GM19351 (cell line): ENCODE results near the gene MLEC.
"Not testable (repeated sequence)": the region's sequence is repeated elsewhere in the genome, so short reads cannot be mapped to it uniquely, and the experiment has no call there.

Experiments
- ATAC-seq: cut with Tn5 transposase; IDR thresholded peaks from one replicate; pipeline ENCODE4 v1.9.1; 2021; ENCODE audit warnings: mild to moderate bottlenecking, moderate library complexity; ENCODE audit not compliant: unreplicated experiment

Gene MLEC

DNA sequence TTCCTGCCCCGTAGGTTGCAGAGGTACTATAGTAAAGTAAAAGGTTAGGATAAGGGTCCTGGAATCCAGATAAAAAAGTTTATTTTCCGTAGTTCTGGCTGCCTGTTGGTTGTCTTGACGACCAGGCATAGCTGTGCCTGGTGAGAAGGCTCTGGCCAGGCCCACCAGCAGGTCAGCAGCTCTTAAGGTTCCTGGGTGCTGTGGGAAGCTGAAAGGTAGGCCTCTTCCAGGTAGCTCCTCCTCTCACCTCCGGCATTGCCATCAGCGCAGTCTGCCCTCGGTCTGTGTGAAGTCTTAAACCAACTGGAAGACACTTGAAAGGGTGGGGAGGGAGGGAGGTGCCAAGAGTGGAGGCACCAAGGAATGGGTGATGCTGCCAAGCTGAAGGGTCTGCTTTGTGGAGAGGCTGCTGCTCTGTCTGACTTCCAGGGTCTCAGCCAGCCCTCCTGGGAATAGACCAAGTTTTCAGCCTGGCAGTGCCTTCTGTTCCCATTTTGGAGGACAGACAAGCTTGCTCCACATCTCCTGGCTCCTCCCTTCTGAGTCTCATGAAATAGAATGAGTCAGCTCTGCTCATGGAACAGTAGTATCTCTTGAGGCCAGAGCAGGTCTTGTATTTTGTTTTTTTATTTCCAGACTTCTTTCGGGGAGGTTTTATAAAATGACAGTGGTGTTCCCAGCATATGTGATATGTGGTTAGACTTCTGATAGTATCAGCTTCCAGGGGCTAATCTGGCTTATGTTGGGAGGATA, 33.5 kb downstream of the MLEC start:
- ATAC-seq = no peak

DNA sequence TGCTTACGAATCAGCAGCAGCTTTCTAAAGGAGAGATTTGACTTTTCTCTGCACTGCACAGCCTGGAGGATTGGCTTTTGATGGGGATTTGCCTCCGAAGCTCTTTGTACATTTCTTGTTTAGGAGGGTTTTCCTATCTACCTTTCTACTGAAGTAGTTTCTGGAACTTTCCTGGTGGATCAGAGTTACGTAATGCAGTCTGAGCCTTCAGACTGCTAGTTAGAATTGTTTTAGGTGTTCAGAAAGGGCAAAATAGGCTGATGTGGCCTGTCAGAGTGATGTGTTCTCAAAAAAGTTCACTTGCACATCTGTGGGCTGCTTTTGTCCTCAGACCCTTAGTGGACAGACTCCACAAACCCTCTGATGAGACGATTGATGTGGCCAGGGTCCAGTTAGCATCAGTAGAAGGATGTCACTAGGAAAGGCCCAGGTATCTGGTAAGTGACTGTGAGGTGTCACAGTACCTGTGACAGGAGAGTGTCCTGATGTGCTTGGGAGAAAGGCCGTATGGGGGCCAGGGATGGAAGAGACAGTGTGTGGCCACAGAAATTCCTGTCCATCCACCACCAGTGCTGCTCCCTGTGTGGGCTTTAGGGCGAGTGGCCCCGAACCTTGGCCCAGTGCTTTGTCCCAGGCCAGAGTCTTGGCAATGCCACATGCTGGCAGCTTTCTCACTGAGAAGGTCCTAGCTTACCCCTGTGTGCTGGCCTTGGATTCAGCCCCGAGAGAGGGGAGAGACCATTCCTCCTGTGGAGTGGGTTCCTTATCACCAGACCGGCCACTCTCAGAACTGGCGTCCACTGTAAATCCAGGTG, 34.2 kb downstream of the MLEC start:
- ATAC-seq = no peak

DNA sequence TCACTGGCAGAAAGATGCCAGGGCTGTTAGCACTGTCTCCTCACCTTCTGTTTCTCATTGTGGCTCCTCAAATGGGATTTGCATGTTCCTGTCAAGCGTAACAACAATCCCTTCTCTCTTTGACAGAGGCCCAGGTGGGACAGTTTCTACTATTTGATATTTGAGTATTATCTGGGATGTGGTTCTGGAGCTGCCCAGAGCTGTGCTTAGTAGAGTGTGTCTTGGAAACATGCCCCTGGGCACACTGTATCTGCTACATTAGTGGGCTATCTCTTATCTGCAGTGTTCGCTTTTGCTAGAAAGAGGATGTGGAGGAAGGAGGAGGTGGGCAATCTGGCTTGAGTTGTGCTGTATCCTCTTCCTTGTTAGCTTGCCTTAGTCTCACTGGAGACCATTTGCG, 34.9 kb downstream of the MLEC start:
- ATAC-seq = no peak

GRCh38 chr12:120722784-120723183, 35.8 kb downstream of the MLEC start:
- no peak for ATAC-seq

DNA sequence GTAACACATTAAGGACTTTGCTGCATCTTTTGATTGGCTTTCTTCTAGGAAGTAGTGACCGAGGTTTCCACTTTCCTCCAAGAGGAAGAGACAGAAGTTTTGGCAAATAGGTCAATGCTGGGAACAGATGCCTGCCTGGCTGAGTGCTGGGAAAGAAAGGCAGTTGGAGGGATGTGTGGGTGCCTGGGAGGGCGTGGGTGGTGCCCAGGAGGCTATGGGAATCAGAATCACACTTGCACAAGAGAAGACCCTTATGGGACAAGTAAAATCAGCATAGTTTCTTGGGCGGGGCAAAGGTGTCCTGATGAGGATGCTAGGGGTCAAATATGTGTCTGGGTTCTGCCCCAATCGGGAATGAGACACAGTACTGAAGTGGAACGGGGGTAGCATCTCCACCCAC, 37.8 kb downstream of the MLEC start:
- no peak for ATAC-seq

DNA sequence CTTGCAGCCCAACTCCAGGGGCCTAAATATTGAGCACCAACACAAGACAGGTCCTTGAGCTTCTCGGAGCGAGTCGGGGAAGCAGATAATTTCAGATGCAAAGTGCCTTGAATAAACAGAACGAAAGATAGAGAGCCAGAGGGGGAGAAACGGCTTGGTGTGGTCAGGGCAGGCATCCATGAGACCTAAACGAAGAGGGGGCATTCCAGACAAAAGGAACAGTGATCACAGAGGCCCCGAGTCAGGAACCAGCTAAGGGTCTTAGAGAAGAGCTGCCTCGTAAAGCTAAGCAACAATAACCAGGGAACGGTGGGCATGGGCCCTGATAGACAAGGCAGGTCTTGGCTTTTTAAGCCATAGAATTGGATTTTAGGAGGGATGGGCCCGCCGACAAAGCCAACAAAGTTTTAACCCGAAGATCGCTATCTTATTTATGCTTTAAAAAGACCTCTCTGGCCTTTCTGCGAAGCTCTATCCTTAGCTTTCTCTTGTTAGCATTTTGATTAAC, 38.3 kb downstream of the MLEC start:
- no peak for ATAC-seq

GRCh38 chr12:120725659-120726509, 38.9 kb downstream of the MLEC start, which contains the start of gene ACADS:
ACADS (plus strand) TSS chr12:120725826; CDS start chr12:120725886, 60 bp downstream.
- peak; percentile 99 for ATAC-seq

DNA sequence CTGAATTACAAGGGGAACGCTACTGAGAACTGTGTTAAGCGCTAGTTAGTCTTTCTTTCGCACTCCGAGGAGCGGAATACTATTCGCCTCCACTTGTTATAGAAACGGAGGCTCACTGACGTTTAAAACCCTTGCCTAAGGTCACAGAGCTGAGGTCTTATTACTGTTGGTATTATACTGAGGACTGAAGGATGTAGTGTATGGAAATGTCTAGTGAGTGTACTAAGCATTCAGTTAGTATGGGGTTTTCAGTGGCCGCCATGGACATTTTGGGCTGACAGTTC, 39.5 kb downstream of the MLEC start:
- ATAC-seq = no peak

DNA sequence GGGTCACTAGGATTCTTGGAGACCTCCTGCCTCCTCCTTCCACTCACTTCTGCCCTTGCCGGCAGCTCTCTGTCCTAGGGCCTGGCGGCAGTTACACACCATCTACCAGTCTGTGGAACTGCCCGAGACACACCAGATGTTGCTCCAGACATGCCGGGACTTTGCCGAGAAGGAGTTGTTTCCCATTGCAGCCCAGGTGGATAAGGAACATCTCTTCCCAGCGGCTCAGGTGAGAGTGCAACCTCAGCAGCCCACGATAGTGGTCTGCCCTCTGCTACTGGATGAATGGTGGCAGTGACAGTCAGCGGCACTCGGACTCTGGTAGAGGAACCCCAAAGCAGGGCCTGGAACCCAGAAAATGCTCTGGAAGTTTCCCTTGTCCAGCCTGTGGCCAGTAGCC, 40.0 kb downstream of the MLEC start:
- ATAC-seq = no peak

DNA sequence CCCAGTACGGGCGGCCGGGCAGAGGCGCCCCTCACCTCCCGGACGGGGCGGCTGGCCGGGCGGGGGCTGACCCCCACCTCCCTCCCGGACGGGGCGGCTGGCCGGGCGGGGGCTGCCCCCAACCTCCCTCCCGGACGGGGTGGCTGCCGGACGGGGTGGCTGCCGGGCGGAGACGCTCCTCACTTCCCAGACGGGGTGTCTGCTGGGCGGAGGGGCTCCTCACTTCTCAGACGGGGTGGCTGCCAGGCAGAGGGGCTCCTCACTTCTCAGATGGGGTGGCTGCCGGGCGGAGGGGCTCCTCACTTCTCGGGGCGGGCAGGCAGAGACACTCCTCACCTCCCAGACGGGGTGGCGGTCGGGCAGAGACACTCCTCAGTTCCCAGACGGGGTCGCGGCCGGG, 45.2 kb downstream of the MLEC start:
- not testable (repeated sequence) for ATAC-seq

DNA sequence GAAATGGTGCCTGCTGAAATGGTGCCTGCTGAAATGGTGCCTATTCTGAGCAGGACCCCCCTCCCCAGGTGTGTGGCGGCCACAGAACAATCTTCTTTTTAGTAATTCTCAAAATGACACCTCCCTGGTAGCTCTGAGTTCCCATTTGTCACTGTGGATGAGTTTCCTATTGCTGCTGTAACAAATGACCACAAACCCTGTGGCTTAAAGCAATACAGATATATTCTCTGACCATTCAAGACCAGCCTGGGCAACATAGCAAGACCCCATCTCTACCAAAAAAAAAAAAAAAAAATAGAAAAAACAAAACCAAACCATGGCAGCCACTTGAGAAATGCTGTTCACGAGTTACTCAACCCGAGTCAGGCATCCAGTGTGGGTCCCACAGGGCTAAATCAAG, 46.6 kb downstream of the MLEC start:
- no peak for ATAC-seq

DNA sequence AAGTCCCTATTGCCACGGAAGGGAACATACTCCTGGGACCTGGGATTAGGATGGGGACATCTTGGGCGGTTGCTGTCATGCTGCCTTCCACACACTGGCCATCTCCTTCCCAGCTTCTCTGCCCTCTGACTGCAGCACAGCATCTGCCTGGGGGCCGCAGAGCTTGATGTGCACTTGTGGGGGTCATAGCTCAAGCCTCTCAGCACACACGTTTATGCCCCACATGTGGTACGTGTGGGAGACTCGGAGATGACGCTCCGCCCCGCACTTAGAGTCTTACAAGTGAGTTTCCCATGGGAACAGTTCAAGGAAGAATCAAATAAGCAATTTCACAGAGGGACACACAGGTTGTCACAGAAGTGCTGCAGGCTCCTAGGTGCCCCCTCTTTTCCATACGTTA, 47.3 kb downstream of the MLEC start:
- no peak for ATAC-seq

GRCh38 chr12:120735181-120735580, 48.2 kb downstream of the MLEC start:
- no peak for ATAC-seq

GRCh38 chr12:120736404-120737331, 49.7 kb downstream of the MLEC start:
- ATAC-seq = no peak

DNA sequence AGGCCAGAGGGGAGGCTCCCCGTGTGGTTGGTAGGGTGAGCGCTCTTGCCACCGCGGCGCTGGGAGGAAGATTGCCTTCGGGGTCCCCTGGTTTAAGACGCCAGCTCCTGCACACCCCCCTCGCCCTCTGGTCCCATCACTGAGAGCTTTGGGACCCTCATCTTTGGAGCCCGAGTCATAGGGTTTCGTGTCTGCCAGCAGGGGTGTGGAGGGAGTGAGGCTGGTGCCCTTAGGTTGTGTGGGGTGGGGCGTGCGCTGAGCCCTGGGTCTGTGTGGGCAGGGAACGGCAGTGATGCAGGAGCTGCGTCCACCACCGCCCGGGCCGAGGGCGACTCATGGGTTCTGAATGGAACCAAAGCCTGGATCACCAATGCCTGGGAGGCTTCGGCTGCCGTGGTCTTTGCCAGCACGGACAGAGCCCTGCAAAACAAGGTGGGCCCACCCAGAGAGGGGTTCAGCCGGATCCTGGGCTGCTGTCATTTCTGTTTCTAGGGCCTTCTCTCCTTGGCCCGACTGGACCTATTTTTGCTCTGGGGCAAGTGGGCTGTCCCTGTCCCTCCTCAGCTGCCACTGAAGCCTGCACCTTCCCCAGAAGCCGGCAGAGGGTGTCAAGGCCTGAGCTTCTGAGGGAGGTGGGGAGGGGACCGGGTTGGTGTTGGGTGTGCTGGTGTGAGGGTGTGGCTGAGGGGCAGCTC, 50.8 kb downstream of the MLEC start:
- no peak for ATAC-seq

GRCh38 chr12:120738252-120739030, 51.5 kb downstream of the MLEC start:
- ATAC-seq = no peak

DNA sequence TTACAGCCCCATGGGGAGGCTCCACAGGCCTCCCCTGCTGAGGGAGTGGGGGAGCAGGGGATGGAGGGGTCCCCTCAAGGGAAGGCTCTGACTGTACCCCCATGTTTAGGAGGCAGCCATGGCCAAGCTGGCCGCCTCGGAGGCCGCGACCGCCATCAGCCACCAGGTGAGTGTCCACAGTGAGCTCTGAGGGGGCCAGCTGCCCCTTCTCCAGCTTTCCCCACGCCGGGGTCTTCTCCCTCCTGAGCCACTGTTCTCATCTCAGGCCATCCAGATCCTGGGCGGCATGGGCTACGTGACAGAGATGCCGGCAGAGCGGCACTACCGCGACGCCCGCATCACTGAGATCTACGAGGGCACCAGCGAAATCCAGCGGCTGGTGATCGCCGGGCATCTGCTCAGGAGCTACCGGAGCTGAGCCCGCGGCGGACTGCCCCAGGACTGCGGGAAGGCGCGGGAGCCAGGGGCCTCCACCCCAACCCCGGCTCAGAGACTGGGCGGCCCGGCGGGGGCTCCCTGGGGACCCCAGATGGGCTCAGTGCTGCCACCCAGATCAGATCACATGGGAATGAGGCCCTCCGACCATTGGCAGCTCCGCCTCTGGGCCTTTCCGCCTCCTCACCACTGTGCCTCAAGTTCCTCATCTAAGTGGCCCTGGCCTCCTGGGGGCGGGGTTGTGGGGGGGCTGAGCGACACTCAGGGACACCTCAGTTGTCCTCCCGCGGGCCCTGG, 52.2 kb downstream of the MLEC start:
- no peak for ATAC-seq
